D721Med (cell line): ENCODE results near the gene TMEM151A.
A peak's percentile ranks its signal among the peaks of the same experiment; 100 is the strongest.

ENCODE experiments used
- DNase-seq: peaks from one replicate; pipeline ENCODE4 v3.0.0; 2011; ENCODE audit warnings: low spot score; ENCODE audit not compliant: insufficient read length
- FAIRE-seq: peaks from 2 replicates; lab custom pipeline; 2011; peaks lifted over from hg19 to GRCh38; lab: Jason Lieb, UNC
- CTCF ChIP-seq: IDR thresholded peaks from 2 replicates; pipeline ENCODE4 v1.5.1; 2012; ENCODE audit warnings: mild to moderate bottlenecking, control low read depth; ENCODE audit not compliant: insufficient read depth; ENCODE audit errors: missing control alignments

TMEM151A gene

DNA sequence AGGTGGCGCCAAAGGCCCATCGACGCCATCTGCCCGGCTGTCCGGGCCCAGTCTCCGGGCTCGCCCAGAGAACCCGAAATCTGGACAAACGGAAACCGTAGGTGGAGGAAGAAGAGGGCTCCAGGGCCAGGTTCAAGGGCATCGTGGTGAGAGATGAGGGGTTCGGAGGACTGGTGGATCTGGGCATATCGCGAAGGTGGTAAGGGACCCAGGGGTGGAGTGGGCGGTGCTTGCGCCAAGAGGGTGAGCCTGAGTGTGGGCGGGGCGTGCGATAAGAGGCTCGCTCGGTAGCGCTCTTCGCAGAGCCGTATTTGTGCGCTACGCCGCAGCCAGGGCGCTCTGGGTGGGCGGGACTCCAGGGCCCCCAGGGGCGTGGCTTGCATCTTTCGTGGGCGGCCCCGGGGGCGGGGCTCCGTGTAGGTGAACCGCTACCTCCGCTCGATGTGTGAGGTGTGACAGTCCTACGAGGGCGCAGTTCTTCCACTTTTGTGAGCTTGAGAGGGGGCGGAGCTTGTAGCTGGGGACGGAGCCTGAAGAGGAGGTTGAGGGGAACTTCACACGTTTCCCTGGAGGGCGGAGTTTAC lies 20.4 kb downstream of the TMEM151A start:
- no peak for FAIRE-seq
- peak; percentile 76 for TF ChIP-seq CTCF
- peak; percentile 75 for DNase-seq

DNA sequence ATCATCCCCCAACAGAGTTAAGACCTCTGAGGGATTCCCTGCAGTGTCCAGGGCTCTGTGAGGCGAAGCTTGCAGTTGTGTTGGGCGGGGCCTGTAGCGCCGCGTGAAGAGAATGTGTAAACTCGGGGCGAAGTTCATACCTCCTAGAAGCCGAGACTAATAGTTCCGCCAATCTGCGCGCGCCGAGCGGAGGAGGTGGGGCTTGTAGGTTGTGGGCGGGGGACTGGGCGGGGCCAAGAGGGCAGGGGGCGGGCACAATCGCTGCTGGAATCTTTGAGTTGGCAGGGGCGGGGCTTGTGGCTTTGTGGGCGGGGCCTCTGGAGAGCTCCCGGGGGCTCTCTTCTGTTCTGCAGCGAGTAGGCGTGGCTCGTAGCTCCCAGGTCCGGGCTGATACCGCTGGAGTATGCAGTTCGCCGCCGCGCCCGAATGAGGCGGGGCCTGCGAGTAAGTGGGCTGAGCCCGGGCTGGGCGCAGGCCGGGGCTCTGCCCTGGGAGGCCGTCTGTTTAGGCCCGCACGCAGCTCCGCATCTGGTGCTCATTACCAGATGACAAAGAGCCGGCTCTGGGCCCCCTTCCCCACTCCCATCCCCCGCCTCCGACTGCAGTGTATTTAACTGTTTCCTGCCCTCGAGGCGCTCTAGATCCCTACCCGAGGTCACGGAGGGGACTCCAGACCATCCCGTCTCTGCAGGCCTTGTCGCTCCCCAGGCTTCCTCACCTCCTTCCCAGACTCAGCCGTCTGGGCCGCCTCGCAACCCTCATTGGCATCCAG lies 21.0 kb downstream of the TMEM151A start:
- FAIRE-seq (no peak), DNase-seq (peak; percentile 86)
- TF ChIP-seq CTCF = no peak

- FAIRE-seq = no peak
- DNase-seq = no peak
- TF ChIP-seq CTCF = peak; percentile 10
Observed at GRCh38 chr11:66313321-66314185, 21.9 kb downstream of the TMEM151A start.

DNA sequence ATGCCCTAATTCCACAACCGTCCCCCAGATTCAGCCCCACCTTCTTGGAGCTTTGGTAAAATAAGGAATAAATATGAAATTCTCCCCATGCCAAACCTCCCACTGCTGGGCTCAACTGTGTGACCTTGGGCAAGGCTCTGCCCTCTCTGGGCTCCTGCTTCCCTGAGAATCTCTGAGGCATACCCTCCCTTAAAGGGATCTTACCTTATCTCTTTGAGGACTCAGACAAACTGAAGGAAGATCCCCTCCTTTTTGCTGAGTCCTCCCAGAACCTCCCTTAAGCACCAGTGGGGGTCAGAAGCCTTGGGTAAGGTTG lies 22.4 kb downstream of the TMEM151A start:
- DNase-seq (no peak), FAIRE-seq (no peak)
- TF ChIP-seq CTCF = no peak

- no peak for DNase-seq
- FAIRE-seq = no peak
- TF ChIP-seq CTCF = no peak
Observed at GRCh38 chr11:66314561-66315497, 23.1 kb downstream of the TMEM151A start.

DNA sequence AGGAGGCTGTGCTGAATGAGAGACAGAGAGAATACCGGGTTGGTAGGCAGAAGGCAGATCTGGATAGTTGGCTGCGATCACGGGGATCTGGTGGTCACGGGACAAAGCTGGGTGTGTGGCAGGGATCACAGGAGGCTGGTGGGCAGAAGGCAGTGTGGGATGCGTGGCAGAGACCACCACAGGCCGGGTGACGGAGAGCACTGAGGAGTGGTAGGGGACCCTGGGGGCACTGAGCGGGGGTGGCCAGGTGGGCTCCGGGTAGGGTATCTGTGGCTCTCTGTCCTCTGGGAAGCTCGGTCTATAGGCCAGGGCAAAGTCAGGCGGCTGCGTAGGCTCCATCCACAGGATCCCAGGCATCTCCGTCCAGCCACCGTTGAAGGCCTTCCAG lies 23.8 kb downstream of the TMEM151A start:
- DNase-seq (no peak), FAIRE-seq (no peak)
- no peak for TF ChIP-seq CTCF
